Measurements from ENCODE around the gene SGO1.
"Not testable (repeated sequence)": the region's sequence is repeated elsewhere in the genome, so short reads cannot be mapped to it uniquely, and the experiment has no call there.

SGO1 gene

GRCh38 chr3:20185679-20186599 is at the start of gene SGO1:
TSS of gene SGO1 (minus strand) at chr3:20186206. CDS start at chr3:20184027, 2,179 bp downstream.
- DNase-seq (ENCODE audit: low read depth in 2 of 2): peak; percentile 99 to 100

- DNase-seq (ENCODE audit: low read depth in 2 of 2): no peak
Observed at GRCh38 chr3:20235796-20236195, 49.8 kb upstream of the SGO1 start.

DNA sequence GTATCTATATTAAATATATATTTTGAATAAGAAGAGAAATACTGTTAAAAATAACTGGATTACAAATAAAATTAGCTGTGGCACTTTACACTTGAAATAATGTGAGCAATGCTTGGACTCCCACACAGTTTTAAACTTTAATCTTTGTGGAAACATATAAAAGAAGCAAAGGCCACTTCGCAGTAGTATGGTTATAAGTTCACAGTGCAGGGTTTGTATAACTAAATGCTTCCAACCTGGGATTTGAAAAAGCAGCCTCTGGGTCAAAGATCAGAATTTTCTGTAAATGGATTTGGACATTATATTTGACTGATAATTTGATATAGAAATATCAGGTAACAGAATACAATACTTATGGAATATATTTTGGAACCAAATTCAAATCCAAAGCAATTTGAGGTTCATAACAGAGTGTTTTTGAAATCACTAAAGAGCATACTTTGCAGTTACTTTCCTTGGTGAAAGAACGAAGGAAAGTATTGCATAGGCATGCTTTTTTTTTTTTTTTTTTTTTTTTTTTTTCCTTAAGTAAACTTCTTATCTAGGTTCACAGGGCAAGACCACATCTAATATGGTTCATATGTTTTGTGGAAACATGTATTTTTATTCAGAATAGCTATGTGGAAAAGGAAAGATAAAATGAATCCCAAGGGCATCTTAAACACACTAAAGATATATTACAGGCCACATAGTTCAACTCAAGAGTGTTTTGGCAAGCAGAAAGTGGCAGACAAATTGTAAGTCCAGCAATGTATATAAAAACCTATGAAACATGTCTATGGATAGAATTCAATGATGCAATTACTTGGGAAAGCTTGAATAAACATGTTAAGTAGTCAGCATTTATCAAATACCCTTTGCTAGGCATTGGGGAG is 47.1 kb upstream of the SGO1 start:
- DNase-seq (ENCODE audit: low read depth in 2 of 2): no peak

DNA sequence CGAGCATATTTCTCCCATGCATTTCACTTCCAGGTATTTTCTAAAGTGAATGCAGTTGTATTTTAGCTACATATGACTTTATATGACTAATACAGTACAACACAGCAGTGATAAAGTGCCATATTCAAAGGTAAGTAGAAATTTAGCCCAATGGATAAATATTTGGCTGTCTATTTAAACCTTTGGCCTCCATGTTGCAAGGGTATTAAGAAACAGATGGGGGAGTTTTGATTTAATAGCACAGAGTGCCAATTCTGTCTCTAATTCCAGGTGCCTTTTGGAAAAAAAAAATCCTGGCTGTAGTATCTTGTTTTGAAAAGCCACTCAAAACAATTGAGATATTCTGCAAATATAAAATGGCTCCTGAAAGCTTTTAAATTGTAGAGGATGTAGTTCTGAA is 44.9 kb upstream of the SGO1 start:
- no peak for DNase-seq (ENCODE audit: low read depth in 2 of 2)

GRCh38 chr3:20225769-20226168 is 39.8 kb upstream of the SGO1 start:
- DNase-seq (ENCODE audit: low read depth in 2 of 2): no peak

GRCh38 chr3:20222274-20222673 is 36.3 kb upstream of the SGO1 start:
- DNase-seq (ENCODE audit: low read depth in 2 of 2): no peak

DNA sequence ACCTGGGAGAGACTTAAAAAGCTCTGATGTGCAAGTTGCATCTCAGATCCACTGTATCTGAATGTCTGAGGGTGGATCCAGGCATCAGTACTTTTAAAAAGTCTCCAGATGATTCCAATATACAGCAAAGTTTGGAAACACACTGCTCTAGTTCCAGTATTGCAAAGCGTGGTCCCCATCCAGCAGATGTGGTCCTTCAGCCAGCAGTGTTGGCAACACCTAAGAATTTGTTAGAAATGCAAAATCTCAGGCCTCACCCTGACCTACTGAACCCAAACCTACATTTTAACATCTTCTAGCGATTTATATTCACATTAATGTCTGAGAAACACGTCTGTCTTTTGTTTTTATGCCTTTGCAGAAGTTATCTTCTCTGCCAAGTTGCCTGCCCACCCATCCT is 32.2 kb upstream of the SGO1 start:
- no peak for DNase-seq (ENCODE audit: low read depth in 2 of 2)

- DNase-seq (ENCODE audit: low read depth in 2 of 2): no peak
Observed at GRCh38 chr3:20215636-20216035, 29.6 kb upstream of the SGO1 start.

- not testable (repeated sequence) for DNase-seq (ENCODE audit: low read depth in 2 of 2)
Observed at GRCh38 chr3:20213491-20213890, 27.5 kb upstream of the SGO1 start.

GRCh38 chr3:20207945-20208344 is 21.9 kb upstream of the SGO1 start:
- not testable (repeated sequence) for DNase-seq (ENCODE audit: low read depth in 2 of 2)

GRCh38 chr3:20205898-20206297 is 19.9 kb upstream of the SGO1 start:
- DNase-seq (ENCODE audit: low read depth in 2 of 2): not testable (repeated sequence)

- no peak for DNase-seq (ENCODE audit: low read depth in 2 of 2)
Observed at GRCh38 chr3:20201143-20201542, 15.1 kb upstream of the SGO1 start.

DNA sequence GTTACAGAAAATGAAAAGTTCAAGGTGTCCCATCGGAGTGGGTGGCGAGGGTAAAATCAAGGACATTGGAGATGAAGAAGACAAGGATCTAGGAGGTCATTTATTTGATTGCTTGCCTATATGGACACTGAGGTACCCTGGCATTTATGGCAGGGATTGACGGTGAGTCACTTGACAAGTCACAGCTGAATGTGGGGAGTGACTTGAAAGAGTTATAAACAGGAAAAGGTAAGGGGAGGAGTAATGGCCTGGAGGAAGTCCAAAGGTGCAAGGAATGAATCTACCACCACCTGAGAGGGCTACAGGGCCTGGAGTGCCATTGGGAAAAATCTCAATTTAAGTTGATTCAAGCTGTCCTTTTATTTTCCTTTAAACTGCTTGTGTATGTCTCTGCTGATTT is 11.8 kb upstream of the SGO1 start:
- no peak for DNase-seq (ENCODE audit: low read depth in 2 of 2)

DNA sequence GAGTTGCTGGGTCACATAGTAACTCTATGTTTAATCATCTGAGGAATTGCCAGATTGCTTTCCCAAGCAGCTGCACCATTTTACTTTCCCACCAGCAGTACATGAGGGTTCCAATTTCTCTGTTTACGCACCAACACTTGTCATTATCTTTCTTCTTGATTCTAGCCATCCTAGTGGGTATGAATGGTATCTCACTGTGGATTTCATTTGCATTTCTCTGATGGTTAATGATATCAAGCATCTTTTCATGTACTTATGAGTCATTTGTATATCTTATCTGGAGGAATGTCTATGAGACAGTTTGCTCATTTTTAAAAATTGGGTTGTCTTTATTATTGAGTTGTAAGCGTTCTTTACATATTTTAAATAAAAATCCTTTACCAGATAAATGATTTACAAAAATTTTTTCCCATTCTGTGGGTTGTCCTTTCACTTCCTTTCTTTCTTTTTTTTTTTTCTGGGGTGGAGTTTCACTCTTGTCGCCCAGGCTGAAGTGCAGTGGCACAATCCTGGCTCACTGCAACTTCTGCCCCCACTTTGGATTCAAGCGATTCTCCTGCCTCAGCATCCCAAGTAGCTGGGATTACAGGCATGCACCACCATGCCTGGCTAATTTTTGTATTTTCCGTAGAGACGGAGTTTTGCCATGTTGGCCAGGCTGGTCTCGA is 8.9 kb upstream of the SGO1 start:
- no peak for DNase-seq (ENCODE audit: low read depth in 2 of 2)

- DNase-seq (ENCODE audit: low read depth in 2 of 2): no peak
Observed at GRCh38 chr3:20190991-20191390, 5.0 kb upstream of the SGO1 start.

GRCh38 chr3:20186600-20187004 is 596 bp upstream of the SGO1 start:
- no peak for DNase-seq (ENCODE audit: low read depth in 2 of 2)

DNA sequence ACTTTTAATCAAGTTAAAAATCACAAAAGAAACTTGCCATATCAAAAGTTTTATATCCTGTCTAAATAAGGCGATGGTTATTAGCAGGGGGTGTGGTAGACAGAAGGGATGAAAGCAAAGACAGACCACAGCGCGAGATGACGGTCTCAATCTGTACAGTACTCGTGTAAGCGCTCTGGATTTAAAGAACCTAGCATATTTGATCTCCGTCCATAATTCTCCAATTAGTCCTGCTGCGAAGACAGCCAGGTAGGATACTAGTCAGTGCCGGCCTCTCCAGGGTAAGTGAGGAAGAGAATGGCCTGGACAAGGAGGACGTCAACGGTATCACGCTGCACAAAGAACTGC is 701 bp downstream of the SGO1 start:
- DNase-seq (ENCODE audit: low read depth in 2 of 2): no peak

GRCh38 chr3:20182206-20182605 is 3.8 kb downstream of the SGO1 start:
- DNase-seq (ENCODE audit: low read depth in 2 of 2): no peak

DNA sequence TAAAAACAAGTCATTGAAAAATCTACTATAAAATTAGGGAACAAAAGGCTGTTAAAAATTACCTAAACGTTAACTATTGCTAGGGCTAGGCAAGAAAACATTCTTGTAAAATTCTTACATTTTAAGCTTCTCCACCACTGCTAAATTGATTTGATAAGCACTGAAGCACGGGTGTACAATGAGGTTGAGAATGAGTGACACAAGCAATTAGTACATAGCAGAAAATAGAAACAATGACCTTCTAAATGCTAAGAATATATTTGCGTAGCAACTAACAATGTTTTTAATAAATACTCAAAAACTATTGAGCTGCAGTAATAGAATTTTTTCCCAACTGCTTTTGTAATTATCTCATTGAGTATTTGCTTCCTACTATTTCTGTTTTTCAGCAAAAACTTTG is 4.7 kb downstream of the SGO1 start:
- DNase-seq (ENCODE audit: low read depth in 2 of 2): no peak

DNA sequence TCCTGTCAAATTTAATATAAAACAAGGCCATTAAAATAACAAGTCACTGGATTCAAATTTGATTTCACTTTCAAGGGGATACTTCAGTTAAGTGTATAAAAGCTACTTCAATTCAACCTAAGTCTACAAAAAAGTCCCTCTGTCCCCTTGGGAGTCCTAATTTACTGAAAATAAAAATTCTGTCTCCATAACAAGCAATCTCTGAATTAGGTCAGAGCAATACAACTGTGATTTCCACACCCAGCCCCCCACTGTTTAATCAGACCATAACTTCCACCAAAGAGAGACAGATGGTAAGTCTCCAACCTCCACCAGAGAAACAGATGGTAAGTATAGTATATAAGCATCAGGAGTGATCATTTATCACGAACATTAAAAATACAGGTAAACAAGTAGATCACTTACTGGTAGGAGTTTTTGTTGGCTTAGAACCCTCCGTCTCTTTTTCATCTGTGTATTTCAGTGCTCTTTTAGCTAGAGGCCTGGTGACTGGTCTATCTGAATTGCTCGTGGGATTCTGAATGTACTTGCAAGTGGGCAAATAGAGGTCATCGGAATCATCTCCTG is 12.1 kb downstream of the SGO1 start:
- no peak for DNase-seq (ENCODE audit: low read depth in 2 of 2)

- no peak for DNase-seq (ENCODE audit: low read depth in 2 of 2)
Observed at GRCh38 chr3:20161714-20162113, 24.3 kb downstream of the SGO1 start.

DNA sequence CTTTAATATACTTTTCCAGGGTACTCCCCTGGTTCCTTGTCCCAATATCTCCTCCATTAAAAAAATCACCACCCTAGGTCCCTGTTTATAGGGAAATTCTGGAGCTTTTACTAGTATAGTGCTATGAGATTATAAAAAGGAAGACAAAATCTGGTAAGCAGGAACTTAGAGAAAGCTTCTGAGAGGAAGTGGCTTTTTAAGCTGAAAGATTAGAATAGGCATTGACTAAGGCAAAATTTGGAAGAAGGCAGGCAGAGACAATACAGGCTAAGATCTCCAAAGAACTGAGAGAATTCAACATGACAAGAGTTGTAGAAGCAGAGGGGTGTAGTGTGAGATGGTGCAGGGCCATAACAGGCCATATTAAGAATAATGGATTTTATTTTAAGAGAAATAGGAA is 25.8 kb downstream of the SGO1 start:
- DNase-seq (ENCODE audit: low read depth in 2 of 2): no peak
